Sigmoid colon (tissue), 7 donors: ENCODE data around the gene BST1. TPM values are rescaled to one million over a fixed set of nuclear protein-coding genes. Genes with fewer than 3 reads are reported as not detected.

ENCODE experiments used
- DNase-seq: peaks from one replicate; pipeline ENCODE4 v3.0.0-alpha.2; 2019
- H3K27ac ChIP-seq, 4 donors: fragments of 200-600 bp; sonication (generic); one replicate each; pipeline ENCODE4 v1.5.1; 2016 to 2019; ENCODE audit warnings: mild to moderate bottlenecking in 1 of 4
- H3K27me3 ChIP-seq, 3 donors: fragments of 200-600 bp; sonication (generic); one replicate each; pipeline ENCODE4 v1.5.1; 2019; ENCODE audit warnings: mild to moderate bottlenecking in 1 of 3
- H3K36me3 ChIP-seq, 4 donors: fragments of 200-600 bp; sonication (generic); one replicate each; pipeline ENCODE4 v1.5.1; 2016 to 2019
- H3K4me1 ChIP-seq, 4 donors: fragments of 200-600 bp; sonication (generic); one replicate each; pipeline ENCODE4 v1.5.1; 2017 to 2019
- H3K4me3 ChIP-seq, 4 donors: fragments of 200-600 bp; sonication (generic); one replicate each; pipeline ENCODE4 v1.5.1; 2017 to 2019; ENCODE audit warnings: mild to moderate bottlenecking in 2 of 4, moderate library complexity in 1 of 4
- H3K9me3 ChIP-seq, 4 donors: fragments of 200-600 bp in 3 of 4; sonication (generic) in 3 of 4; one replicate each; pipeline versions ENCODE4 v1.5.1 to v1.6.1; 2013 to 2019
- EP300 ChIP-seq, 4 donors: sonication (generic); formaldehyde crosslinking; IDR thresholded peaks; one replicate each; pipeline ENCODE4 v1.6.1; 2017; ENCODE audit warnings: antibody characterized with exemption in 4 of 4
- POLR2A ChIP-seq, 2 donors: fragments of 450-650 bp; IDR thresholded peaks; one replicate each; pipeline ENCODE4 v1.6.1; 2016; ENCODE audit warnings: antibody characterized with exemption in 2 of 2, mild to moderate bottlenecking in 2 of 2, moderate library complexity in 2 of 2
- POLR2AphosphoS5 ChIP-seq, 4 donors: sonication (generic); formaldehyde crosslinking; IDR thresholded peaks; one replicate each; pipeline ENCODE4 v1.6.1; 2017; ENCODE audit warnings: antibody characterized with exemption in 4 of 4
- WGBS, 2 donors: extraction: QIAGEN DNeasy Blood & Tissue Kit; methylation state at CpG; one replicate each; pipeline ENCODE4 v1.1.7; 2013; 5-methylcytosine and 5-hydroxymethylcytosine counted together
- intact Hi-C: fragments of 100-400 bp; cut with DNase I; formaldehyde crosslinking; loops from one replicate; pipeline ENCODE4 v1.15.1; 2023
- polyA plus RNA-seq, 3 donors: library from polyadenylated mRNA; stranded (reverse); fragments of 200-250 nt; gene quantifications; one replicate each; pipeline ENCODE4 v1.2.3, GENCODE V29; 2013
- total RNA-seq, 4 donors: library from RNA; depleted of rRNA; stranded (reverse); fragments of >200 nt; gene quantifications; one replicate each; pipeline ENCODE4 v1.1.0, GENCODE V29; 2016
- TF ChIP-seq, protein P1 (sequence below), 4 experiments: fragments of 450-650 bp in 3 of 4; fragments of 200-600 bp in 1 of 4; IDR thresholded peaks; one replicate each; pipeline ENCODE4 v1.5.1; 2016 to 2019; ENCODE audit warnings: antibody characterized with exemption in 4 of 4, mild to moderate bottlenecking in 3 of 4, moderate library complexity in 2 of 4
- donor health status: healthy with polysubstance abuse.
- donor health status: Bipolar disorder and iron deficiency.
- donor health status: healthy.

Gene BST1
- total and polyA plus RNA-seq, 7 donors, result 4.8 to 11.8 (median 5.4) TPM

GRCh38 chr4:15692602-15693001 is 10.3 kb upstream of the BST1 start:
- TF ChIP-seq POLR2AphosphoS5 (IDR thresholded peaks at IDR 0.05), result no peak
- TF ChIP-seq, protein P1, sequence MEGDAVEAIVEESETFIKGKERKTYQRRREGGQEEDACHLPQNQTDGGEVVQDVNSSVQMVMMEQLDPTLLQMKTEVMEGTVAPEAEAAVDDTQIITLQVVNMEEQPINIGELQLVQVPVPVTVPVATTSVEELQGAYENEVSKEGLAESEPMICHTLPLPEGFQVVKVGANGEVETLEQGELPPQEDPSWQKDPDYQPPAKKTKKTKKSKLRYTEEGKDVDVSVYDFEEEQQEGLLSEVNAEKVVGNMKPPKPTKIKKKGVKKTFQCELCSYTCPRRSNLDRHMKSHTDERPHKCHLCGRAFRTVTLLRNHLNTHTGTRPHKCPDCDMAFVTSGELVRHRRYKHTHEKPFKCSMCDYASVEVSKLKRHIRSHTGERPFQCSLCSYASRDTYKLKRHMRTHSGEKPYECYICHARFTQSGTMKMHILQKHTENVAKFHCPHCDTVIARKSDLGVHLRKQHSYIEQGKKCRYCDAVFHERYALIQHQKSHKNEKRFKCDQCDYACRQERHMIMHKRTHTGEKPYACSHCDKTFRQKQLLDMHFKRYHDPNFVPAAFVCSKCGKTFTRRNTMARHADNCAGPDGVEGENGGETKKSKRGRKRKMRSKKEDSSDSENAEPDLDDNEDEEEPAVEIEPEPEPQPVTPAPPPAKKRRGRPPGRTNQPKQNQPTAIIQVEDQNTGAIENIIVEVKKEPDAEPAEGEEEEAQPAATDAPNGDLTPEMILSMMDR (IDR thresholded peaks at IDR 0.05), result no peak
- TF ChIP-seq EP300 (IDR thresholded peaks at IDR 0.05), result no peak
- no peak for TF ChIP-seq POLR2A (IDR thresholded peaks at IDR 0.05)
- 86 to 92% methylated on average over 2 of the region's 2 CpGs for WGBS, 2 donors
- Histone ChIP-seq H3K9me3 (no peaks in the 10 kb centered on the region), H3K4me1 (peaks cover 0 to 14% (median 7%) of the 10 kb centered on the region in 4 donors), H3K27ac (no peak overlapping the region), H3K27me3 (no peaks in the 10 kb centered on the region), H3K4me3 (no peak overlapping the region), H3K36me3 (peaks cover 0 to 12% (median 0%) of the 10 kb centered on the region in 4 donors)
- intact Hi-C loops, result no loop called here
- no peak for DNase-seq

DNA sequence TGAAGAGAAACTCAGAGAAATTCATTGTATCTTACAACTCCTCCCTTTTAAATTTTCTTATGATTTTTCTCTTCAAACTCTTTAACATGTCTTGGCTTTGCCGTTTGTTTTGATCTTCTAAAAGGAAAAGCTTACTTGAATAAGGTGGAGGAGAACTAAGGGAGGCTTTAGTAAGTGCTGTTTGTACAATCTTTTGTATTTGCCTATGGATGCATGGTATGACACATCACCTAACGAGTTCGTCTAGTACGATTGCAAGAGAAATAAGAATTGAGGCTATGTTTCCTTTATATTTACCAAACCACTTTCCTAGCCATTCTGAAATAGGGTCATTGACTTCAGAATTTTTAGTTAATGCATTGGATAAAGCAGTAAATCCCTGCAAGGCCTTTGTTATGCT is 8.4 kb upstream of the BST1 start:
- no peak for DNase-seq
- WGBS, 2 donors, result 91 to 92% methylated on average over 4 of the region's 4 CpGs
- peaks cover 0 to 14% (median 7%) of the 10 kb centered on the region in 4 donors for H3K4me1 ChIP-seq
- TF ChIP-seq EP300 (IDR thresholded peaks at IDR 0.05), result no peak
- H3K27ac ChIP-seq, result no peak overlapping the region
- H3K27me3 ChIP-seq, result no peaks in the 10 kb centered on the region
- peaks cover 0 to under 1% (median 0%) of the 10 kb centered on the region in 4 donors for H3K36me3 ChIP-seq
- H3K4me3 ChIP-seq, result no peak overlapping the region
- intact Hi-C loops, result no loop called here
- no peaks in the 10 kb centered on the region for H3K9me3 ChIP-seq

DNA sequence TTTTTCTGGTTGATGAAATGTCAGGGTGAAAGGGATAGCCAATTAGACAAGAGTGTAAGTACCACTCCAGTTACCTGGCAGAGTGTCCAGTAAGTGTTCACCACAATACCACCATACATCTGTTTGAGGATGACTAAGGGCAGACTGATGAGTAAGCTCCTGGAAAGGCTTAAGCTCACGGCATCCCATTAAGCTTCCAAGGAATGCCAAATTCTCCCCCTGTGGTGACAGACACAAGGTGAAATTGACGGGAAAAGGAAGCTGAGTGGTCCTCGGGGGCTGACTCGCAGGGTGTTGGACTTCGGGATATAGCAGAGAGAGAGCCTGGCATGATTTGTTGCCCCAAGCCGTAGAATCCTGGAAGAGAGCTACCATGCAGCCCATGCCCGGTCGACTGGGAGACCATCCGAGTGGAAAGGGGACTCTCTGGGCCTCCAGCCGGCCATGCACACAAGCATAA is 7.6 kb upstream of the BST1 start:
- Histone ChIP-seq H3K4me3 (no peak overlapping the region), H3K27ac (no peak overlapping the region), H3K9me3 (no peaks in the 10 kb centered on the region), H3K36me3 (no peaks in the 10 kb centered on the region), H3K4me1 (peaks cover 0 to 9% (median 5%) of the 10 kb centered on the region in 4 donors), H3K27me3 (no peaks in the 10 kb centered on the region)
- 96 to 97% methylated on average over 10 of the region's 10 CpGs for WGBS, 2 donors
- intact Hi-C loops, result no loop called here
- TF ChIP-seq, protein P1 (IDR thresholded peaks at IDR 0.05), result no peak
- TF ChIP-seq POLR2A (IDR thresholded peaks at IDR 0.05) (no peak), EP300 (IDR thresholded peaks at IDR 0.05) (no peak), POLR2AphosphoS5 (IDR thresholded peaks at IDR 0.05) (no peak)
- no peak for DNase-seq

DNA sequence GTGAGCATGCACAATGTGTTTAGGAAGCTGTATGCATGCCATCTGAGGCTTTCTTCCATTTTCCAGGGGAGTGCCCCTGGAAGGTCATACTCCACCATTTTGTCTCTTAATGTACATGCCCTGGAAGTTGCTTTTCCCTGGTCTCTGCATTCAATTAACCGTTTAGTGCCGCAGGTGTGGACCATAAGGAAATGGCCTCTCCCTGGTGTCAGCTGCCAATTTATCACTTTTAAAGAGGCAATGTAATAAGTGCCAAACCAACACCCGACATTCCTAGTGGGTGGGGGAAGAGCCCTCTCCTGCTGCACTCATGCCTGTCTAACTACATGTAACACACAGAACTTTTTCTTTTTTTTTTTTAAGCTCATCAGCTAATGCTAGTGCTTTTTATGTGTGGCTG is 7.1 kb upstream of the BST1 start:
- intact Hi-C loops, result no loop called here
- no peak for DNase-seq
- H3K36me3 ChIP-seq, result no peaks in the 10 kb centered on the region
- TF ChIP-seq POLR2AphosphoS5 (IDR thresholded peaks at IDR 0.05) (no peak), POLR2A (IDR thresholded peaks at IDR 0.05) (no peak), EP300 (IDR thresholded peaks at IDR 0.05) (no peak)
- TF ChIP-seq, protein P1 (IDR thresholded peaks at IDR 0.05), result no peak
- H3K9me3 ChIP-seq, result no peaks in the 10 kb centered on the region
- 20 to 71% methylated on average over 3 of the region's 3 CpGs for WGBS, 2 donors
- peaks cover 0 to 5% (median under 1%) of the 10 kb centered on the region in 4 donors for H3K4me1 ChIP-seq
- no peaks in the 10 kb centered on the region for H3K27me3 ChIP-seq
- H3K4me3 ChIP-seq, result no peak overlapping the region
- H3K27ac ChIP-seq, result no peak overlapping the region

- 95% methylated on average over 1 of the region's 1 CpG for WGBS, 2 donors
- Histone ChIP-seq H3K27me3 (no peaks in the 10 kb centered on the region), H3K36me3 (no peaks in the 10 kb centered on the region), H3K27ac (no peak overlapping the region), H3K4me3 (no peak overlapping the region), H3K4me1 (no peaks in the 10 kb centered on the region), H3K9me3 (no peaks in the 10 kb centered on the region)
- TF ChIP-seq POLR2A (IDR thresholded peaks at IDR 0.05), result no peak
- TF ChIP-seq, protein P1 (IDR thresholded peaks at IDR 0.05), result no peak
- TF ChIP-seq EP300 (IDR thresholded peaks at IDR 0.05), result no peak
- no peak for DNase-seq
- intact Hi-C loops, result no loop called here
Measured at GRCh38 chr4:15696866-15697265, 6.0 kb upstream of the BST1 start.
